ENCODE results near the gene LRRD1. TPM values are rescaled to one million over a fixed set of nuclear protein-coding genes. Genes with fewer than 3 reads are reported as not detected.
"Not testable (repeated sequence)": the region's sequence is repeated elsewhere in the genome, so short reads cannot be mapped to it uniquely, and the experiment has no call there.

Gene LRRD1
- 0.11 TPM in 1 of 2 replicates, not detected in the other for total RNA-seq

- intact Hi-C loops (cut with micrococcal nuclease) = loop anchor here (1.0 to 5.0 kb wide), 6 partner anchors 38 to 298 kb away; partner anchors contain the start of genes CYP51A1, GATAD1 and MTERF1
Measured at GRCh38 chr7:92178928-92179924, at the start of gene LRRD1. Gene LRRD1, minus strand, starts transcription at chr7:92179142. Its CDS starts 13,940 bp downstream, at chr7:92165202.

- intact Hi-C loops (cut with micrococcal nuclease) = no loop called here
Measured at GRCh38 chr7:92228742-92229141, 49.8 kb upstream of the LRRD1 start.

GRCh38 chr7:92228100-92228499 is 49.2 kb upstream of the LRRD1 start:
- intact Hi-C loops (cut with micrococcal nuclease) = no loop called here

- intact Hi-C loops (cut with micrococcal nuclease) = no loop called here
Measured at GRCh38 chr7:92226981-92227380, 48.0 kb upstream of the LRRD1 start.

- intact Hi-C loops (cut with micrococcal nuclease) = no loop called here
Measured at GRCh38 chr7:92221766-92222165, 42.8 kb upstream of the LRRD1 start.

- intact Hi-C loops (cut with micrococcal nuclease) = no loop called here
Measured at GRCh38 chr7:92206672-92207071, 27.7 kb upstream of the LRRD1 start.

- intact Hi-C loops (cut with micrococcal nuclease) = no loop called here
Measured at GRCh38 chr7:92205987-92206386, 27.0 kb upstream of the LRRD1 start.

GRCh38 chr7:92200791-92201190 is 21.8 kb upstream of the LRRD1 start:
- intact Hi-C loops (cut with micrococcal nuclease) = no loop called here

- intact Hi-C loops (cut with micrococcal nuclease) = no loop called here
Measured at GRCh38 chr7:92192326-92192725, 13.4 kb upstream of the LRRD1 start.

- intact Hi-C loops (cut with micrococcal nuclease) = not testable (repeated sequence)
Measured at GRCh38 chr7:92189246-92189645, 10.3 kb upstream of the LRRD1 start.

GRCh38 chr7:92184294-92184693 is 5.4 kb upstream of the LRRD1 start:
- intact Hi-C loops (cut with micrococcal nuclease) = not testable (repeated sequence)

GRCh38 chr7:92177362-92177761 is 1.6 kb downstream of the LRRD1 start:
- intact Hi-C loops (cut with micrococcal nuclease) = loop anchor here (5.0 kb wide), 1 partner anchor 40 kb away; no protein-coding TSS in a partner anchor

- intact Hi-C loops (cut with micrococcal nuclease) = not testable (repeated sequence)
Measured at GRCh38 chr7:92169529-92169928, 9.4 kb downstream of the LRRD1 start.

GRCh38 chr7:92161271-92161670 is 17.7 kb downstream of the LRRD1 start:
- intact Hi-C loops (cut with micrococcal nuclease) = no loop called here

GRCh38 chr7:92158660-92159575 is 20.0 kb downstream of the LRRD1 start:
- intact Hi-C loops (cut with micrococcal nuclease) = no loop called here

GRCh38 chr7:92156990-92157389 is 22.0 kb downstream of the LRRD1 start:
- intact Hi-C loops (cut with micrococcal nuclease) = no loop called here

- intact Hi-C loops (cut with micrococcal nuclease) = no loop called here
Measured at GRCh38 chr7:92155108-92155739, 23.7 kb downstream of the LRRD1 start.

GRCh38 chr7:92150450-92151017 is 28.4 kb downstream of the LRRD1 start:
- intact Hi-C loops (cut with micrococcal nuclease) = no loop called here

- intact Hi-C loops (cut with micrococcal nuclease) = no loop called here
Measured at GRCh38 chr7:92149736-92150239, 29.2 kb downstream of the LRRD1 start.

- intact Hi-C loops (cut with micrococcal nuclease) = not testable (repeated sequence)
Measured at GRCh38 chr7:92143192-92143880, 35.6 kb downstream of the LRRD1 start.
